Stimulated activated naive CD4-positive, alpha-beta T cell treated with Interleukin-2 at 50 U/mL for 16 hours (primary cell): ENCODE data around the gene MYL10.

Experiments used
- DNase-seq: peaks from one replicate; lab custom pipeline; 2025; lab: John Stamatoyannopoulos, UW

Gene MYL10

GRCh38 chr7:101629171-101629570, at the start of gene MYL10:
MYL10 (minus strand) TSS chr7:101629296; CDS start chr7:101629118, 178 bp downstream.
- DNase-seq, result no peak

DNA sequence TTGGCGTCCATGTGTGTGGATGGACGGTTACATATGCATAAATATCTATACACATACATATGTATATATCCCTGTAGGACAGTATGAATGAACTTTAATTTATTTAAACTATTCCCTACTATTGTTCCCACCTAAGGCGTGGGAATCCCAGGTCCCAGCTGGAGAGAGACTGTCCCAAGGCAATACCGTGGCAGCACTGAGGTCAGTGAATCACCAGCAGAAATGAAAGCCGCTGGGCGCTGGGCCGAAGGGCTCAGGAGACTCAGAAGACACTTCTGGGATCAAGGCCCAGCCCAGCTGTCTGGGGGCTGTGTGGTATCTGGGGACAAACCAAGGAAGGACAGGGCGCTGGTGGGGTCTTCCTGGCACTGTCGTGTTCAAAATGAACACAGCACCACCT, 49.6 kb upstream of the MYL10 start:
- no peak for DNase-seq

DNA sequence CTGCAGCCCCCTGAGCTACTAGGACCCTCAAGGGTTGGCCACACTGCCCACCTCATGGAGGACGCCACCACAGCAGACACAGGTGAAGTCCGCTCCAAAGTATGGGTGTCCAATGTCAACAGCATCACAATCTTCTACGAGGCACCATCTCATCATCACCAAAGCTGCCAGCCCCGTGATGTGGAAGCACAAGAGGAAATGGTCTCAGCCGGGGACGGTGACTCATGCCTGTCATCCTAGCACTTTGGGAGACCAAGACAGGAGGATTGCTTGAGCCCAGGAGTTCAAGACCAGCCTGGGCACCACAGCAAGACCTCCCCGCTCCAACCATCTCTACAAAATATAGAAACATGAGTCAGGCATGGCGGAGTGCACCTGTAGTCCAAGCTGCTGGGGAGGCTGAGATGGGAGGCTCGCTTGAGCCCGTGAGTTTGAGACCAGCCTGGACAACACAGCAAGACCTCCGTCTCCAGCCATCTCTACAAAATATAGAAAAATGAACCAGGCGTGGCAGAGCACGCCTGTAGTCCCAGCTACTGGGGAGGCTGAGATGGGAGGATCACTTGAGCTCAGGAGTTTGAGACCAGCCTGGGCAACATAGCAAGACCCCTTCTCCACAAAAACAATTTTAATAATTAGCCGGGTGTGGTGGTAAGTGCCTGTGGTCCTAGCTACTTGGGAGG, 48.8 kb upstream of the MYL10 start:
- no peak for DNase-seq

- no peak for DNase-seq
Measured at GRCh38 chr7:101677391-101677790, 48.3 kb upstream of the MYL10 start.

DNA sequence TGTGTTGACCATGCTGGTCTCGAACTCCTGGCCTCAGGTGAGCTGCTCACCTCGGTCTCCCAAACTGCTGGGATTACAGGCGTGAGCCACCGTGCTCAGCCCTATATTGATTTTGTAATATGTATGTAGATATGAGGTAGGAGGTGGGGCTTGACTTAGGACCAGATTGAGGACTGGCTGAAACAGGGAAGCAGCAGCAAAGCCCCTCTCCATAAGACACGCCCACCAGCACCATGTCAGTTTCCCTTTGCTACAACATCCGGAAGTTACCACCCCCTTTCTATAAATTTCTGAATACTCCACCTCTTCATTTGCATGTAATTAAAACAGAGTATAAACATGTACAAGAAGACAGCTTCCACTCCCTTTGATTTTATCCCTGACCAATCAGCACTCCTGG, 47.9 kb upstream of the MYL10 start:
- DNase-seq, result no peak

DNA sequence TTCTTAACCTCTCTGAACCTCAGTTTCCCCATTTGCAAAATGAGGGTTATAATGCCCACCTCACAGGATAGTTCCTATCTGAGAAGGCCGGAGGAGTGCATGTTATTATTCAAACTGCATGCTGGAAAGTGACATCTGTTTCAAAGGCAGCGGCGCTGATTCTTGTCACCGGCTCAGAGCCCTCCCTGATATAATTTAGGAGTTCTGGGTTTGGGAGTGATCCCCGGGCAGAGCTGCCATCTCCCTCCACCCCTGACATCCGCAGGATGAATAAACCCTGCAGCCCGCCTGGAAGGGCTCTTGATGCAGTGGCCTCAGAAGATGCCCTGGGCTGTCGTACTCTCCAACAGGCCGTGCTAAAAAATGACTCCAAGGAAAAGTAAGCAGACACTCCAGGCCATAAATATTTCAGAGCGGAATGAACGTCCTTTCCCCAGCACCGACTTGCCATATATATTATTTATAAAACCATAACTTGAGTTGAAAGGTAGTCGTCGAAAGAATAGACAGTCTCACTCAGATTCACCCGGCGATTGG, 47.0 kb upstream of the MYL10 start:
- no peak for DNase-seq

GRCh38 chr7:101674439-101674838, 45.3 kb upstream of the MYL10 start:
- no peak for DNase-seq

GRCh38 chr7:101673951-101674350, 44.9 kb upstream of the MYL10 start:
- DNase-seq, result no peak

GRCh38 chr7:101673315-101673714, 44.2 kb upstream of the MYL10 start:
- no peak for DNase-seq

- no peak for DNase-seq
Measured at GRCh38 chr7:101671371-101672356, 42.6 kb upstream of the MYL10 start.

GRCh38 chr7:101669307-101669706, 40.2 kb upstream of the MYL10 start:
- DNase-seq, result no peak

- no peak for DNase-seq
Measured at GRCh38 chr7:101668726-101669125, 39.6 kb upstream of the MYL10 start.

DNA sequence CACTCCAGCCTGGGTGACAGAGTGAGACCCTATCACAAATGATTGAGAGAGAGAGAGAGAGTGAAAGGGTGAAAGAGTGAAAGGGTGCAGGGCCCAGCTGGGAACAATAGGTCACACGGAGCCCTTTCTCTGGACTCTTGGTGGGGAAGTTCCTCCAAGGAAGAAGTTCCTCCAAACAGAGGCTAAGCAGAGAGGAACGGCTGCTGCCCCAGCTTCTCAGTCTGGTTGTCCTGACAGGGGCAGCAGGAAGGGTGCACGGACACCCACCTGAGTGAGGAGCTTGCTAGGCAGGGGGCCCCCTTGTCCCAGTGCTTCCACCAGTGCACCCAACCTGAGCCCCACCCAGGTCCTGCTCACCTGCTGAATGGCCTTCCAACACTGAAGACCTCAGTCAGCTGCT, 38.8 kb upstream of the MYL10 start:
- DNase-seq, result no peak

DNA sequence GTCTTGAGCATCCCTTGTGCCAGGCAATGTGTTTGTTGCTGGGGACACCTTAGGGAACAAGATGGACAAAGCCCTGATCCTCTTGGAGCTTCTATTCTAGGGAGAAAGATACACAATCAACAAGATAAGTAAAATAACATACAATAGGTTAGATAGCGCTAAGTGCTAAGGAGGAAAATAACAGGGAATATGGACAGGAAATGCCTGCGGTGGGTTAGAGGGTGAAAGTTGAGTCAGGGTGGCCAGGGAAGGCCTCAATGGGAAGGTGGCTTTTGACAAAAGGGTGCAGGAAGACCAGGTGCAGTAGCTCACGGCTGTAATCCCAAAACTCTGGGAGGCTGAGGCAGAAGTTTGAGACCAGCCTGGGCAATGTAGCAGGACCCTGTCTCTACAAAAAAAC, 38.3 kb upstream of the MYL10 start:
- no peak for DNase-seq

DNA sequence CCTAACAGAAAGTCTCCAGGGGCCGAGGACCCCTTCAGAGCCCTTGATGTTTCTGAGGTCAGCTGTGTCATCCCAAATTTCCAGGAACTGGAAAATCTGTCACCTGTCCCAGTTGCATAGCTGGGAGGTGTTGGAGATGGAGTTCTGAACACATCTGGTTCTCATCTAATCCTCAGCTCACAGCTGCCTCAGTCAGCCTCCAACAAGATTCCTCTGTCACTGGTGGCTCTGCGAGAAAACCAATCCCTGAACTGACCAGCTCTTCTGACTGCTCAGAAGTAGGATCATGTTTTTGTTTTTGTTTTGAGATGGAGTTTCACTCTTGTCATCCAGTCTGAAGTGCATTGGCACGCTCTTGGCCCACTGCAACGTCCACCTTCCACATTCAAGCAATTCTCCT, 37.6 kb upstream of the MYL10 start:
- no peak for DNase-seq

- no peak for DNase-seq
Measured at GRCh38 chr7:101666293-101666692, 37.2 kb upstream of the MYL10 start.

GRCh38 chr7:101664893-101665471, 35.9 kb upstream of the MYL10 start:
- no peak for DNase-seq

DNA sequence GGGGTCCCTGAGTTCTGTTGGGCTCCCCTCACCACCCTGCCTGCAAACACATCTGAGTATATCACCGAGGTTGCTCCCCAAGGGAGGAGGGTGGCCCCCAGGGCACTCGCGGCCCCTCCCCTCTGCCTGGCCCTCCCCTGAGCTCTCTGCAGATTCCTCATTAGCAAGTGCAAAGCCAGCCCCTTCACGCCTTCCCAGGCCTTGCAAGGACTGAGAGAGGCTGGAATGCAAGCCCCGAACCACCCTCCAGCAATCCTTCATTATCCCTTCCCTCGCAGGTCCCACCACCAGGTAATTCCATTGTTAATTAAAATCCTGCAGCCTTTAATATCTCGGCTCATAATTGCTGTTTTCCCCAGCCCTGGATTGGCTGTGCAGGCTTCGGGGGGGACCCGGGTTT, 35.3 kb upstream of the MYL10 start:
- no peak for DNase-seq

DNA sequence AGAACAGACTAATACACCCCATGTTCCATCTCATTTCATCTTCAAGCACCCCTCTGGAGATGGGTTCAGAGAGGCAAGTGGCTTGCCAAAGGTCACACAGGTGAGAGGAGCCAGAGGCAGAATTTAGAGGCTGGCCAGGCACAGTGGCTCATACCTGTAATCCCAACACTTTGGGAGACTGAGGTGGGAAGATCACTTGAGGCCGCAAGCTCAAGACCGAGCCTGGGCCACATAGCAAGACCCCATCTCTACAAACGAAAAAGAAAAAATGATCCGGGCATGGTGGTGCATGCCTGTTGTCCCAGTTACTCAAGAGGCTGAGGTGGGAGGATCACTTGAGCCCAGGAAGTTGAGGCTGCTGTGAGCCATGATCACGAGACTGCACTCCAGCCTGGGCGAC, 34.7 kb upstream of the MYL10 start:
- no peak for DNase-seq

DNA sequence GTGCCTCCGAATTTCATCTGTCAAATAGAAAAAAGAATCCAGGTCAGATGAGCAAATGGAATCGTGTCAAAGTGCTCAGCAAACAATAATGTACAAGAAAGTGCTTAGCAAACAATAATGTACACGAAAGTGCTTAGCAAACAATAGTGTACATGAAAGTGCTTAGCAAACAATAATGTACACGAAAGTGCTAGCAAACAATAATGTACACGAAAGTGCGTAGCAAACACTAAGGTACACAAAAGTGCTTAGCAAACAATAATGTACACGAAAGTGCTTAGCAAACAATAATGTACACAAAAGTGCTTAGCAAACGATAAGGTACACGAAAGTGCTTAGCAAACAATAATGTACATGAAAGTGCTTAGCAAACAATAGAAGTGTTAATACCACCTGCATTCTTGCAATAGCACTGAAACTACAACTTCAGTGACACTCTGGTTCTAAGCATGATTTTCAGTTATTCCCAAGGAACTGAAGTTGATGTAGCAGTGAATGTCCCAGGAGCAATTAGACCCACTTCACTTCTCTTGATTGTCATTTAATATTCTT, 33.4 kb upstream of the MYL10 start:
- DNase-seq, result no peak

DNA sequence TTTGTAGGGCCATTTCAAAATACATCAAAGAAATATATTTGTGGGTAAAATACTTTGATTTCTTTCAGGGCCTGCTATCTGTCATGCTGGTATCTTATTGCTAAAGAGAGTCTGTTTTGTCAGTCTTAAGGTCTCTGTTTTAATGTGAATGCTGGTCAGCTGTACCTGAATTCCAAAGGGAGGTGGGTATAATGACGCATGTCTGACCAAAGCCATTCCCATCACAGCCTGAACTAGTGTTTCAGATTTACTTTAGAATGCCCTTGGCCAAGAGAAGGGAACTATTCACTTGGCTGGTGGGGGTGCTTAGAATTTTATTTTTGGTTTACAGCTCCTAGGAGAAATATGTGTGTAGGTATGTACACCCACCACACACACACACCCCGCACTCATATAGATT, 30.6 kb upstream of the MYL10 start:
- DNase-seq, result no peak

DNA sequence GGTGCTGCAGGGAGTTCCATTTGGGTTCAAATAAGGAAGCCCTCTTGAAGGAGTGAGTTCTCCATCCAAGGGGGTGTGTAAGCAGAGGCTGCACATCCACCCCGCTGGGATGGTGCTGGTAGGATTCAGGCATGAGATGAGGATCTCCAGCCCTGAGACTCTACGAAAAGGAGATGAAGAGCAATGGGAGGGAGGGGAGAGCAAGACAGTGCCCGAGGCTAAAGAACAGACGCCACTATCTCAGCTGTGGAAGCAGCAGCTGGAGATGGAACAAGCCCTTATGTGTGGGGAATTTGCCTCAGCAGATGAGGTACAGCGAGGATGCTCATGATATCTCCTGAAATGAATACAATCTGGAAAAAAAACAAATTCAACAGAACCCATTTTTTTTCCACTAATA, 28.1 kb upstream of the MYL10 start:
- DNase-seq, result no peak
